CD4-positive, alpha-beta T cell treated with Interleukin-1 beta for 1 hour (primary cell): ENCODE data around the gene PEX10.
A peak's percentile ranks its signal among the peaks of the same experiment; 100 is the strongest.
"Not testable (repeated sequence)": the region's sequence is repeated elsewhere in the genome, so short reads cannot be mapped to it uniquely, and the experiment has no call there.

Experiments used
- DNase-seq, 2 donors: peaks; one replicate each; pipeline ENCODE4 v3.0.0-alpha.2; 2020 to 2022

Gene PEX10

GRCh38 chr1:2412395-2412772, at the start of gene PEX10:
TSS of gene PEX10 (minus strand) at chr1:2412564. CDS start at chr1:2412502, 62 bp downstream.
- DNase-seq, result peak; percentile 98

GRCh38 chr1:2460996-2461751, 48.8 kb upstream of the PEX10 start:
- DNase-seq, result no peak

GRCh38 chr1:2460203-2460602, 47.8 kb upstream of the PEX10 start:
- no peak for DNase-seq

GRCh38 chr1:2459757-2460156, 47.4 kb upstream of the PEX10 start:
- DNase-seq, result no peak

GRCh38 chr1:2459102-2459753, 46.9 kb upstream of the PEX10 start:
- DNase-seq, result not testable (repeated sequence)

- no peak for DNase-seq
Measured at GRCh38 chr1:2458687-2459086, 46.3 kb upstream of the PEX10 start.

GRCh38 chr1:2457444-2457843, 45.1 kb upstream of the PEX10 start:
- no peak for DNase-seq

- DNase-seq, result no peak
Measured at GRCh38 chr1:2455757-2456156, 43.4 kb upstream of the PEX10 start.

GRCh38 chr1:2454227-2454626, 41.9 kb upstream of the PEX10 start:
- DNase-seq, result no peak

GRCh38 chr1:2452932-2453315, 40.6 kb upstream of the PEX10 start:
- no peak for DNase-seq

GRCh38 chr1:2452201-2452931, 40.0 kb upstream of the PEX10 start:
- no peak for DNase-seq

- DNase-seq, result no peak
Measured at GRCh38 chr1:2451741-2452140, 39.4 kb upstream of the PEX10 start.

GRCh38 chr1:2449636-2450454, 37.5 kb upstream of the PEX10 start:
- DNase-seq, result no peak

GRCh38 chr1:2448098-2448445, 35.7 kb upstream of the PEX10 start:
- no peak for DNase-seq

GRCh38 chr1:2447276-2448097, 35.1 kb upstream of the PEX10 start:
- DNase-seq, result no peak

GRCh38 chr1:2446861-2447260, 34.5 kb upstream of the PEX10 start:
- no peak for DNase-seq

- no peak for DNase-seq
Measured at GRCh38 chr1:2446394-2446793, 34.0 kb upstream of the PEX10 start.

GRCh38 chr1:2445823-2446215, 33.5 kb upstream of the PEX10 start:
- no peak for DNase-seq

GRCh38 chr1:2445162-2445822, 32.9 kb upstream of the PEX10 start:
- DNase-seq, result no peak

GRCh38 chr1:2444138-2444591, 31.8 kb upstream of the PEX10 start:
- no peak for DNase-seq

GRCh38 chr1:2443277-2444137, 31.1 kb upstream of the PEX10 start:
- DNase-seq, result peak; percentile 14 to 16
